Esophagus squamous epithelium (tissue), 5 donors: Measurements from ENCODE around the gene DAZAP2. TPM values are rescaled to one million over a fixed set of nuclear protein-coding genes. Genes with fewer than 3 reads are reported as not detected.
"Not testable (repeated sequence)": the region's sequence is repeated elsewhere in the genome, so short reads cannot be mapped to it uniquely, and the experiment has no call there.

Experiments
- DNase-seq: peaks from one replicate; lab custom pipeline; 2025; lab: John Stamatoyannopoulos, UW
- H3K27ac ChIP-seq, 4 donors: fragments of 200-600 bp; sonication (generic); one replicate each; pipeline ENCODE4 v1.5.1; 2016 to 2019; ENCODE audit warnings: mild to moderate bottlenecking in 1 of 4
- H3K27me3 ChIP-seq, 4 donors: fragments of 200-600 bp; sonication (generic); 1 replicate in 3 of 4; 2 replicates in 1 of 4; pipeline versions ENCODE4 v1.5.1 to v1.6.0; 2017 to 2021; ENCODE audit warnings: antibody characterized with exemption in 1 of 4
- H3K36me3 ChIP-seq, 3 donors: fragments of 200-600 bp; sonication (generic); one replicate each; pipeline ENCODE4 v1.5.1; 2016 to 2019
- H3K4me1 ChIP-seq, 3 donors: fragments of 200-600 bp; sonication (generic); one replicate each; pipeline ENCODE4 v1.5.1; 2017 to 2019
- H3K4me3 ChIP-seq, 4 donors: fragments of 200-600 bp; sonication (generic); 1 replicate in 3 of 4; 2 replicates in 1 of 4; pipeline ENCODE4 v1.5.1; 2016 to 2019; ENCODE audit warnings: mild to moderate bottlenecking in 2 of 4, moderate library complexity in 1 of 4
- H3K9me3 ChIP-seq, 3 donors: fragments of 200-600 bp; sonication (generic); one replicate each; pipeline ENCODE4 v1.5.1; 2016 to 2019
- CTCF ChIP-seq, 6 experiments: fragments of 450-650 bp in 4 of 6; fragments of 200-600 bp in 2 of 6; sonication (generic) in 2 of 6; IDR thresholded peaks; one replicate each; pipeline ENCODE4 v1.5.1; 2016 to 2019; ENCODE audit warnings: antibody characterized with exemption in 6 of 6, mild to moderate bottlenecking in 4 of 6, moderate library complexity in 4 of 6
- POLR2A ChIP-seq, 4 donors: fragments of 450-650 bp; IDR thresholded peaks; one replicate each; pipeline ENCODE4 v1.6.1; 2017; ENCODE audit warnings: antibody characterized with exemption in 4 of 4, mild to moderate bottlenecking in 4 of 4, moderate library complexity in 3 of 4
- WGBS, 2 donors: methylation state at CpG; one replicate each; pipeline ENCODE4 v1.1.5; 2018; 5-methylcytosine and 5-hydroxymethylcytosine counted together
- intact Hi-C: fragments of 100-400 bp; cut with DNase I; formaldehyde crosslinking; loops from one replicate; pipeline ENCODE4 v1.15.0; 2022
- total RNA-seq, 4 donors: library from RNA; depleted of rRNA; stranded (reverse); fragments of >200 nt; gene quantifications; one replicate each; pipeline ENCODE4 v1.1.0, GENCODE V29; 2016
- donor health status: DM: yes; HTN: yes; CAD: no.

DAZAP2 gene
- total RNA-seq, 4 donors from 2014 or later, result 156 to 261 (median 188) TPM

GRCh38 chr12:51247523-51248206 lies 9.0 kb downstream of the DAZAP2 start:
- DNase-seq, result no peak
- intact Hi-C loops, result no loop called here
- peaks cover 3 to 87% (median 7%) of the 10 kb centered on the region in 3 donors for H3K36me3 ChIP-seq
- H3K4me1 ChIP-seq, result peaks cover 0 to 28% (median 6%) of the 10 kb centered on the region in 3 donors
- H3K9me3 ChIP-seq, result no peaks in the 10 kb centered on the region
- TF ChIP-seq POLR2A (IDR thresholded peaks at IDR 0.05), result no peak
- no peak for TF ChIP-seq CTCF (IDR thresholded peaks at IDR 0.05)
- no peaks in the 10 kb centered on the region for H3K27me3 ChIP-seq
- WGBS, 2 donors, result 78 to 86% methylated on average over 7 to 9 of the region's 14 CpGs
- no peak overlapping the region for H3K27ac ChIP-seq
- no peak overlapping the region for H3K4me3 ChIP-seq

GRCh38 chr12:51253276-51253675 lies 14.7 kb downstream of the DAZAP2 start:
- 91 to 100% methylated on average over 1 of the region's 1 CpG for WGBS, 2 donors
- Histone ChIP-seq H3K4me1 (no peaks in the 10 kb centered on the region), H3K27me3 (no peaks in the 10 kb centered on the region), H3K36me3 (peaks cover 0 to 92% (median 0%) of the 10 kb centered on the region in 3 donors), H3K4me3 (no peak overlapping the region), H3K27ac (no peak overlapping the region), H3K9me3 (no peaks in the 10 kb centered on the region)
- no peak for TF ChIP-seq POLR2A (IDR thresholded peaks at IDR 0.05)
- no peak for TF ChIP-seq CTCF (IDR thresholded peaks at IDR 0.05)
- intact Hi-C loops, result no loop called here
- no peak for DNase-seq

GRCh38 chr12:51254536-51254935 lies 15.9 kb downstream of the DAZAP2 start:
- Histone ChIP-seq H3K9me3 (no peaks in the 10 kb centered on the region), H3K27ac (no peak overlapping the region), H3K4me1 (no peaks in the 10 kb centered on the region), H3K4me3 (no peak overlapping the region), H3K27me3 (no peaks in the 10 kb centered on the region), H3K36me3 (peaks cover 0 to 86% (median 0%) of the 10 kb centered on the region in 3 donors)
- no peak for TF ChIP-seq POLR2A (IDR thresholded peaks at IDR 0.05)
- no peak for TF ChIP-seq CTCF (IDR thresholded peaks at IDR 0.05)
- WGBS, 2 donors, result 85 to 86% methylated on average over 4 of the region's 4 CpGs
- intact Hi-C loops, result no loop called here
- no peak for DNase-seq

GRCh38 chr12:51259600-51259999 lies 21.0 kb downstream of the DAZAP2 start:
- intact Hi-C loops, H3K27me3 ChIP-seq, DNase-seq, H3K9me3 ChIP-seq, H3K27ac ChIP-seq, H3K4me3 ChIP-seq: not testable (repeated sequence)
- WGBS, 2 donors, result 93 to 100% methylated on average over 1 of the region's 1 CpG
- peaks cover 0 to 10% (median 4%) of the 10 kb centered on the region in 3 donors for H3K4me1 ChIP-seq
- H3K36me3 ChIP-seq, result peaks cover 0 to 57% (median 0%) of the 10 kb centered on the region in 3 donors

- H3K27me3 ChIP-seq, result no peaks in the 10 kb centered on the region
- no peak overlapping the region for H3K4me3 ChIP-seq
- peaks cover 0 to 30% (median 4%) of the 10 kb centered on the region in 3 donors for H3K4me1 ChIP-seq
- DNase-seq, result no peak
- intact Hi-C loops, result no loop called here
- WGBS, 2 donors, result 12 to 34% methylated on average over 7 of the region's 7 CpGs
- H3K27ac ChIP-seq, result peak overlapping the region in 2 of 4 donors; percentile 38 to 43
- no peaks in the 10 kb centered on the region for H3K9me3 ChIP-seq
- H3K36me3 ChIP-seq, result peaks cover 0 to 41% (median 0%) of the 10 kb centered on the region in 3 donors
- TF ChIP-seq CTCF (IDR thresholded peaks at IDR 0.05) (peak in 5 of 6 experiments; percentile 27 to 58 (median 53)), POLR2A (IDR thresholded peaks at IDR 0.05) (no peak)
Measured at GRCh38 chr12:51262758-51263177, 24.1 kb downstream of the DAZAP2 start.
